ENCODE measurements around the gene CST7.
A peak's percentile ranks its signal among the peaks of the same experiment; 100 is the strongest.
"Not testable (repeated sequence)": the region's sequence is repeated elsewhere in the genome, so short reads cannot be mapped to it uniquely, and the experiment has no call there.

The CST7 gene

DNA sequence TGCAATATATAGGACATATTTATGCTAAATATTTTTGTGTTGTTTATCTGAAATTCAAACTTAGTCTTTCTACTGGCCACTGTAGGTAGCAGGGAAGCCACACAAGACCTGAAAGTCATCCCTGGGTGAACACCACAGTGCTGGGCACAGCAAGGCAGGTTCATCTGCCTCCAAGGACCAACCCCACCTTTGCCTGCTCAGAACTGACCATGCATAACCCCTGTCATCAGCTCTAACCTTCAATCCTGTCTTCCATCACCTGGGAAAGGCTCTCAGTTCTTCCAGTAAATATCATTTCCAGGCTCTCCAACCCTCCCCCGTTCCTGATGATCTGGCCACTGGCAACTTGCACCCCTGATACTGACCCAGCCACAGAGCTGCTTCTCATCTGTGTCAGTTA lies 32.7 kb upstream of the CST7 start:
- DNase-seq (ENCODE audit: low read depth), result no peak
- TF ChIP-seq, protein P1, sequence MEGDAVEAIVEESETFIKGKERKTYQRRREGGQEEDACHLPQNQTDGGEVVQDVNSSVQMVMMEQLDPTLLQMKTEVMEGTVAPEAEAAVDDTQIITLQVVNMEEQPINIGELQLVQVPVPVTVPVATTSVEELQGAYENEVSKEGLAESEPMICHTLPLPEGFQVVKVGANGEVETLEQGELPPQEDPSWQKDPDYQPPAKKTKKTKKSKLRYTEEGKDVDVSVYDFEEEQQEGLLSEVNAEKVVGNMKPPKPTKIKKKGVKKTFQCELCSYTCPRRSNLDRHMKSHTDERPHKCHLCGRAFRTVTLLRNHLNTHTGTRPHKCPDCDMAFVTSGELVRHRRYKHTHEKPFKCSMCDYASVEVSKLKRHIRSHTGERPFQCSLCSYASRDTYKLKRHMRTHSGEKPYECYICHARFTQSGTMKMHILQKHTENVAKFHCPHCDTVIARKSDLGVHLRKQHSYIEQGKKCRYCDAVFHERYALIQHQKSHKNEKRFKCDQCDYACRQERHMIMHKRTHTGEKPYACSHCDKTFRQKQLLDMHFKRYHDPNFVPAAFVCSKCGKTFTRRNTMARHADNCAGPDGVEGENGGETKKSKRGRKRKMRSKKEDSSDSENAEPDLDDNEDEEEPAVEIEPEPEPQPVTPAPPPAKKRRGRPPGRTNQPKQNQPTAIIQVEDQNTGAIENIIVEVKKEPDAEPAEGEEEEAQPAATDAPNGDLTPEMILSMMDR (IDR thresholded peaks at IDR 0.05; ENCODE audit: low read length, missing control alignments), result no peak
- no peak overlapping the region for H3K4me3 ChIP-seq (replicated peaks; ENCODE audit: low read depth, low read length)

DNA sequence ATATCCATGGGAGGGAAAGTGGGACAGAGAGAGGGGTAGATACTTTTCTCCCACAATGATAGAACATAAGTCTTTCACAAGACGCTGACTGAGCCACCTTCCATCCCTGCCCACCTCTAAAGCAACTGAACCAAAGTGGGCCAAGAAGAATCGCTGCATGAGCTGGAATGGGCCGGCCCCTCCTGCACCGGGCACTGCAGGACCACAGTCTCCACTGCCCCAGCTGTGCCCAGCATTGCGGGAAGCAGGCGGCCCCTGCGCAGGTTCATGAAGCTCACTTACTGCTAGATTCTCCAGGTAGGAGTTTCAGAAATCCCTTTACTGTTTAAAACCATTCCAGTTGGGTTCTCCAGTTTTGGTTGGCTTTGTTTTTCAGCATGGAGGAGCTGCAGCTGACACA lies 32.0 kb upstream of the CST7 start:
- H3K4me3 ChIP-seq (replicated peaks; ENCODE audit: low read depth, low read length), result no peak overlapping the region
- TF ChIP-seq, protein P1 (IDR thresholded peaks at IDR 0.05; ENCODE audit: low read length, missing control alignments), result no peak
- no peak for DNase-seq (ENCODE audit: low read depth)

DNA sequence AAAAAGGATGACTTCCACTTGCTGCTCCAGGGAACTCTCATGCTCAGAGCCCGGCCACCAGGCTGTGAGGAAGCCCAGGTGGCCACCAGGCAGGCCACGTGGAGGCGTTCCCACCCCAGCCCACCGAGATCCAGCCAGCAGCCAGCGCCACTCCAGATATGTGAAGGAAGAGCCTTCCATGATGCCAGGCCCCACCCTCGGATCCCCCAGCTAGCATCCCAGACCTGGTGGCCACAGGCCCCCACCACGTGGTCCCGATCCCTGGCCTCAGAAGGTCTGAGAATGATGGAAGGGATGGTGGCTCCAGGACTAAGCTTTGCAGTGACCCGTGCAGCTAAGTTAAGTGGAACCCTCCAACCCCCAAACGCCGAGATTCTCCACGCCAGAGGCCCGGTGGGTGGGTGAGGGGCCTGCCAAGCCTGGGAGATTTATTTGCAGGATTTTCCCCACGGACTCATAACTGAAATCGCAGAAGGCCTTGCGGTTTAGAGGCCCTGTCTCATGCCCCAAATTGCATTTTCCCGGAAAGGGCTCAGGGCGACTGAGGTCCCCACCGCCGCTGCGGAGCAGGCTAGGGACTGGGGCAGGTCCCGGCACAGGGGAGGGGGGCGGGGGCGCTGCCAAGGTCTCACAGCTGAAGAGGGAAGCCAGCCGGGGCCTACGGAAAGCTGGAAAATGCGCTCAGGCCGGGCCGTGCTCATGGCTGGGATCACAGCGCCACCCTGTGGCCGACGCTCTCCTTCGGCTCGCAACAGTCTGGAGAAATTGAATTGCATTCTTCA lies 31.1 kb upstream of the CST7 start:
- TF ChIP-seq, protein P1 (IDR thresholded peaks at IDR 0.05; ENCODE audit: low read length, missing control alignments), result peak; percentile 81
- H3K4me3 ChIP-seq (replicated peaks; ENCODE audit: low read depth, low read length), result no peak overlapping the region
- peak; percentile 74 for DNase-seq (ENCODE audit: low read depth)

DNA sequence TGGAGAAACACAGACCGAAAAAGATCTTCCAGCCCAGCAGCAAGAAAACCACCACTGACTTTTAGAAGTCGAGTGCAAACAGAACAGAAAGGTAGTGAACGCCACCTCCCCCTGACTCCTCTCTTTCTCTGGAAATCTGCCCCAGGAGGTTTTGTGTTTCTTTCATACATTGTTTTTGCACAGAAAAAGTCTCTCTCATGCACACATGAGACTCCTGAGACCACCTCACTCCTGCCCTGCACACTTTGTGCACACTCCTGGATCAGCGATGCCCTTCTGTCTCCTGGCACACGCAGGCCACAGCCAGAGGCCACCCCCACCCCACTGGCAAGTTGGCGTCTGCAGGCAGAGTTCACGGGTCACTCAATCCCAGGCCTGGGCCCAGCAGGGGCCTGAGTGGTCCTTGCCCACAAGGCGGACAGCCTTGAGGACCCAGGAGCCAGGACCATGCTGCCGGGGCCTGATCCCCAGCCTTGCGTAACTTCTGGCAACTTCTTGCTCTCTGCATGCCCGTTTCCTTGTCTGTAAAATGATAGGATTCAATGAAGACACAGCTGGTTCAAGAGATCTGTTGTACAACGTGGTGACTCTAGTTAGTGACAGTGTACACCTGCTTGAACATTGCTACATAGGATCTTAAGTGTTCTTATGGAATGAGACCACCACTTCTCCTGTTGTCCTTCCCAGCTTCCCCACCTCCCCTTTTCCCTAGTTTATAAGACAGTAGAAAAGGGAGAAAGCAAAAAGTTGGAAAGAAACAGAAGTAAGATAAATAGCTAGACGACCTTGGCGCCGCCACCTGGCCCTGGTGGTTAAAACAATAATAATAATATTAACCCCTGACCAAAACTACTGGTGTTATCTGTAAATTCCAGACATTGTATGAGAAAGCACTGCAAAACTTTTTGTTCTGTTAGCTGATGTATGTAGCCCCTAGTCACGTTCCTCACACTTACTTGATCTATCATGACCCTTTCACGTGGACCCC lies 30.2 kb upstream of the CST7 start:
- TF ChIP-seq, protein P1 (IDR thresholded peaks at IDR 0.05; ENCODE audit: low read length, missing control alignments), result no peak
- no peak overlapping the region for H3K4me3 ChIP-seq (replicated peaks; ENCODE audit: low read depth, low read length)
- no peak for DNase-seq (ENCODE audit: low read depth)

DNA sequence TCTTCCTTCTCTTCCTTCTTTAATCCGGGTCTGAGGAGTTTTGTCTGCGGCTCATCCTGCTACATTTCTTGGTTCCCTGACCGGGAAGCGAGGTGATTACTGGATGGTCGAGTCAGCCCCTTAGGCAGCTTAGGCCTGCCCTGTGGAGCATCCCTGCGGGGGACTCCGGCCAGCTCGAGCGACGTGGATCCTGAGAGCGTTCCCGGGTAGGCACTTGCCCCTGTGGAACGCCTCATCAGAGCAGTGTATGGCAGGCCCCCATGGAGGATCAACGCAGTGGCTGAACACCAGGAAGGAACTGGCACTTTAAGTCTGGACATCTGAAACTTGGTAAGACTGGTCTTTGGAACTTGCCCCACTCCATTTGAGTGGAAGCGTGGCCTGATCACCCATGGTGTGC lies 29.4 kb upstream of the CST7 start:
- not testable (repeated sequence) for DNase-seq (ENCODE audit: low read depth); H3K4me3 ChIP-seq (replicated peaks; ENCODE audit: low read depth, low read length)

DNA sequence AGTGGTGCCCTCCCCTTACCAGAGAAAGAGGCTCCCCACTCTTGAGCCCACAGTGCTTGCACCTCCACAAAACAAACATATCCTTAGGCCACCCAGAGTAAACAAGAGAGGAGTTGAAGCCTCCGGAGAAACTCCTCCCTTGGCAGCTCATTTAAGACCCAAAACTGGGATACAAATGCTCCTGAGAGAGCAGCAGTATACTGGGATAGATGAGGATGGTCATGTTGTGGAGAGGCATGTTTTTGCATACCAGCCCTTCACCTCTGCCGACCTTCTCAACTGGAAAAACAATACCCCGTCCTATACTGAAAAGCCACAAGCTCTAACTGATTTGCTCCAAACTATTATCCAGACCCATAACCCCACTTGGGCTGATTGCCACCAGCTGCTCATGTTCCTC lies 28.4 kb upstream of the CST7 start:
- not testable (repeated sequence) for H3K4me3 ChIP-seq (replicated peaks; ENCODE audit: low read depth, low read length); DNase-seq (ENCODE audit: low read depth)

DNA sequence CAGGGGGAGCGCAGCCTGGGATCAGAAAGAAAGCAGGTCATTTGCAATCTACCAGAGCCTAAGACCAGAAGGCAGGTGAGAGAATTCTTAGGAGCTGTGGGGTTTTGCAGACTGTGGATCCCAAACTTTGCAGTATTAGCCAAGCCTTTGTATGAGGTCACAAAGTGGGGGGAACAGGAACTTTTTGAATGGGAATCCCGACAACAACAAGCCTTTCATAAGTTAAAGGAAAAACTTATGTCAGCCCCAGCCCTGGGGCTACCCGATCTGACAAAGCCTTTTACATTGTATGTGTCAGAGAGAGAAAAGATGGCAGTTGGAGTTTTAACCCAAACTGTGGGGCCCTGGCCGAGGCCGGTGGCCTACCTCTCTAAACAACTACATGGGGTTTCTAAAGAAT lies 19.8 kb upstream of the CST7 start:
- not testable (repeated sequence) for H3K4me3 ChIP-seq (replicated peaks; ENCODE audit: low read depth, low read length); DNase-seq (ENCODE audit: low read depth)

DNA sequence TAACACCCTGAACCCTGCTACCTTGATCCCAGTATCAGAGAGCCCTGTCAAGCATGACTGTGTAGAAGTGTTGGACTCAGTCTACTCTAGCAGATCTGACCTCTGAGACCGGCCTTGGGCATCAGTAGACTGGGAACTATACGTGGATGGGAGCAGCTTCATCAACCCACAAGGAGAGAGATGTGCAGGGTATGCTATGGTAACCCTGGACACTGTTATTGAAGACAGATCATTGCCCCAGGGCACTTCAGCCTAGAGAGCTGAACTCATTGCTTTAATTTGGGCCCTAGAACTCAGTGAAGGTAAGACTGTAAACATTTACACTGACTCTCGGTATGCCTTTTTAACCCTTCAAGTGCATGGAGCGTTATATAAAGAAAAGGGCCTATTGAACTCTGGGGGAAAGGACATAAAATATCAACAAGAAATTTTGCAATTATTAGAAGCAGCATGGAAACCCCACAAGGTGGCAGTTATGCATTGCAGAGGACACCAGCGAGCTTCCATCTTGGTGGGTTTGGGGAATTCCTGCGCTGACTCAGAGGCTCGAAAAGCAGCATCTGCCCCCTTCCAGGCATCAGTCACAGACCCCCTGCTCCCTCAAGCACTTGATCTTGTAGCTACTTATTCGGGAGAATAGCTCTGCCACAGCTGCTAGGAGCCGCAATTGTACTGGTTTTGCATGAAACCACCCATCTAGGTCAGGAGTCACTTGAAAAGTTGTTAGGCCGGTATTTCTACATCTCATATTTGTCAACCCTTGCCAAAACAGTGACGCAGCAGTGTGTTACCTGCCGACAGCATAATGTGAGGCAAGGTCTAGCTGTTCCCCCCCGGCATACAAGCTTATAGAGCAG lies 19.0 kb upstream of the CST7 start:
- not testable (repeated sequence) for H3K4me3 ChIP-seq (replicated peaks; ENCODE audit: low read depth, low read length); DNase-seq (ENCODE audit: low read depth)
